BJ (cell line): ENCODE results near the gene IPO11. TPM values are rescaled to one million over a fixed set of nuclear protein-coding genes. Genes with fewer than 3 reads are reported as not detected.

ENCODE experiments used
- CTCF ChIA-PET: fragments of 350-600 bp; formaldehyde crosslinking; extraction: SDS; loops from one replicate; lab custom pipeline; 2021; ENCODE audit warnings: antibody characterized with exemption, inconsistent platforms; lab: Yijun Ruan, JAX
- POLR2A ChIA-PET: fragments of 300-600 bp; sonication (Branson Sonifier 250); formaldehyde crosslinking; extraction: SDS; loops from one replicate; lab custom pipeline; 2021; ENCODE audit warnings: antibody characterized with exemption; lab: Charles Lee
- DNase-seq: peaks from one replicate; pipeline ENCODE4 v3.0.0-alpha.2; 2011; ENCODE audit warnings: low read depth
- H3K27me3 ChIP-seq: 2 replicates; pipeline ENCODE4 v1.6.0; 2011; ENCODE audit warnings: low read length; ENCODE audit not compliant: control insufficient read depth, insufficient read depth
- H3K36me3 ChIP-seq: 2 replicates; pipeline ENCODE4 v1.5.1; 2011; ENCODE audit warnings: low read length; ENCODE audit not compliant: control insufficient read depth, insufficient read depth
- H3K4me3 ChIP-seq: 2 replicates; pipeline ENCODE4 v1.5.1; 2011; ENCODE audit warnings: low read depth, mild to moderate bottlenecking, control low read depth, low read length
- CTCF ChIP-seq: IDR thresholded peaks from 2 replicates; pipeline ENCODE4 v1.5.1; 2011; ENCODE audit warnings: low read depth, mild to moderate bottlenecking, control low read depth, inconsistent platforms, low read length, moderate library complexity; ENCODE audit not compliant: insufficient read depth
- polyA plus RNA-seq: library from polyadenylated mRNA; depleted of rRNA; stranded (reverse); fragments of >200 nt; gene quantifications from 2 replicates; pipeline ENCODE4 v1.2.3, GENCODE V29; 2011

IPO11 gene
- polyA plus RNA-seq, 1 experiment, result 25.7 TPM

GRCh38 chr5:62588668-62589067, 176.1 kb downstream of the IPO11 start:
- ChIA-PET CTCF (no interaction called here), POLR2A (no interaction called here)

GRCh38 chr5:62589504-62589903, 176.9 kb downstream of the IPO11 start:
- H3K27me3 ChIP-seq, result no peaks in the 10 kb centered on the region
- no peak for DNase-seq
- ChIA-PET CTCF (no interaction called here), POLR2A (no interaction called here)
- no peaks in the 10 kb centered on the region; the same call in 1 of the 2 replicates for H3K36me3 ChIP-seq
- no peak overlapping the region for H3K4me3 ChIP-seq
- TF ChIP-seq CTCF, result no peak

More at GRCh38 chr5:62588668-62589067, 176.1 kb downstream of the IPO11 start:
- H3K27me3 ChIP-seq, result no peaks in the 10 kb centered on the region
- TF ChIP-seq CTCF, result no peak
- H3K36me3 ChIP-seq, result no peaks in the 10 kb centered on the region; the same call in 1 of the 2 replicates
- H3K4me3 ChIP-seq, result no peak overlapping the region
- DNase-seq, result no peak

GRCh38 chr5:62590387-62590786, 177.8 kb downstream of the IPO11 start:
- Histone ChIP-seq H3K36me3 (no peaks in the 10 kb centered on the region; the same call in 1 of the 2 replicates), H3K27me3 (no peaks in the 10 kb centered on the region), H3K4me3 (no peak overlapping the region)
- TF ChIP-seq CTCF, result no peak
- ChIA-PET CTCF (no interaction called here), POLR2A (no interaction called here)
- no peak for DNase-seq

- DNase-seq, result no peak
- CTCF ChIA-PET, result no interaction called here
- Histone ChIP-seq H3K4me3 (no peak overlapping the region), H3K36me3 (no peaks in the 10 kb centered on the region; the same call in 1 of the 2 replicates), H3K27me3 (no peaks in the 10 kb centered on the region)
- POLR2A ChIA-PET, result no interaction called here
- no peak for TF ChIP-seq CTCF
These were observed 180.0 kb downstream of the IPO11 start for GRCh38 chr5:62592558-62592957.

GRCh38 chr5:62593331-62593730, 180.8 kb downstream of the IPO11 start:
- DNase-seq, result no peak
- no peak overlapping the region for H3K4me3 ChIP-seq
- POLR2A ChIA-PET, result no interaction called here
- no peaks in the 10 kb centered on the region; the same call in 1 of the 2 replicates for H3K36me3 ChIP-seq
- CTCF ChIA-PET, result interaction anchor here (0.9 kb wide), 1 partner anchor 8 kb away, joined by 3 read pairs; no protein-coding TSS in a partner anchor
- H3K27me3 ChIP-seq, result no peaks in the 10 kb centered on the region
- no peak for TF ChIP-seq CTCF
